Embryonic facial prominence (tissue), 1 donor: ENCODE results near the gene PRKCE.

Source experiments
- DNase-seq: peaks from one replicate; pipeline ENCODE4 v3.0.0-alpha.2; 2016; ENCODE audit errors: extremely low spot score

PRKCE gene

GRCh38 chr2:45936623-45936979, 285.1 kb downstream of the PRKCE start:
- no peak for DNase-seq

GRCh38 chr2:45937990-45938389, 286.5 kb downstream of the PRKCE start:
- DNase-seq: no peak

GRCh38 chr2:45938649-45939511, 287.4 kb downstream of the PRKCE start:
- no peak for DNase-seq

- DNase-seq: no peak
Observed at GRCh38 chr2:45941531-45942236, 290.2 kb downstream of the PRKCE start.

GRCh38 chr2:45942237-45942738, 290.8 kb downstream of the PRKCE start:
- DNase-seq: no peak

GRCh38 chr2:45943219-45944044, 292.0 kb downstream of the PRKCE start:
- no peak for DNase-seq

GRCh38 chr2:45944074-45944473, 292.6 kb downstream of the PRKCE start:
- no peak for DNase-seq

- no peak for DNase-seq
Observed at GRCh38 chr2:45945302-45945717, 293.8 kb downstream of the PRKCE start.

GRCh38 chr2:45946023-45946422, 294.5 kb downstream of the PRKCE start:
- no peak for DNase-seq

- no peak for DNase-seq
Observed at GRCh38 chr2:45950606-45951005, 299.1 kb downstream of the PRKCE start.

GRCh38 chr2:45951025-45951727, 299.7 kb downstream of the PRKCE start:
- DNase-seq: no peak

- DNase-seq: no peak
Observed at GRCh38 chr2:45952591-45952990, 301.1 kb downstream of the PRKCE start.

GRCh38 chr2:45953376-45954027, 302.0 kb downstream of the PRKCE start:
- no peak for DNase-seq

- DNase-seq: no peak
Observed at GRCh38 chr2:45954233-45954850, 302.9 kb downstream of the PRKCE start.

GRCh38 chr2:45957533-45958227, 306.2 kb downstream of the PRKCE start:
- DNase-seq: no peak

- no peak for DNase-seq
Observed at GRCh38 chr2:45960057-45960863, 308.8 kb downstream of the PRKCE start.

GRCh38 chr2:45962177-45962921, 310.9 kb downstream of the PRKCE start:
- no peak for DNase-seq

GRCh38 chr2:45963816-45964215, 312.3 kb downstream of the PRKCE start:
- DNase-seq: no peak
